HL-60/S4 treated with retinoic acid at 250 ng/mL for 4 days and 3 days (cell line): ENCODE measurements around the gene CABP1.
"Not testable (repeated sequence)": the region's sequence is repeated elsewhere in the genome, so short reads cannot be mapped to it uniquely, and the experiment has no call there.

Experiments used
- in situ Hi-C: fragments of 300-500 bp; cut with MboI; formaldehyde crosslinking; loops from 2 replicates; pipeline ENCODE4 v1.7.0; 2022; ENCODE audit warnings: low sequenced_read_pairs

CABP1 gene

GRCh38 chr12:120663741-120664140 is 23.3 kb downstream of the CABP1 start:
- in situ Hi-C loops: no loop called here

GRCh38 chr12:120666571-120667390 is 26.4 kb downstream of the CABP1 start:
- in situ Hi-C loops: no loop called here

- in situ Hi-C loops: no loop called here
These were observed 27.9 kb downstream of the CABP1 start for GRCh38 chr12:120668091-120668867.

GRCh38 chr12:120668868-120669840 is 28.7 kb downstream of the CABP1 start:
- in situ Hi-C loops: no loop called here

DNA sequence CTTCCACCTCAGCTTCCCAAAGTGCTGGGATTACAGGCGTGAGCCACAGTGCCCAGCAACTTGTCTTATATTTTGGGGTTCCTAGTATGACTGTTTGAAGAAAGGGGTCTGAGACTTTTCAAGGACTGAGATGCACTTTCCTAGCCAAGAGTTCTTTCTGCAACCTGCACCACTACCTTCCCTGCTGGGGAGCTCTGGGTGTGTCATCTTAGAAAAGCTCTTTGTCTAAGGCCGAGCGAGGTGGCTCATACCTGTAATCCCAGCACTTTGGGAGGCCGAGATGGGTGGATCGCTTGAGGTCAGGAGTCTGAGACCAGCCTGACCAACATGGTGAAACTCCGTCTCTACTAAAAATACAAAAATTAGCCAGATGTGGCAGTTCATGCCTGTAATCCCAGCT is 29.8 kb downstream of the CABP1 start:
- in situ Hi-C loops: not testable (repeated sequence)

- in situ Hi-C loops: no loop called here
These were observed 30.2 kb downstream of the CABP1 start for GRCh38 chr12:120670667-120671066.

- in situ Hi-C loops: no loop called here
These were observed 33.7 kb downstream of the CABP1 start for GRCh38 chr12:120674097-120674636.

DNA sequence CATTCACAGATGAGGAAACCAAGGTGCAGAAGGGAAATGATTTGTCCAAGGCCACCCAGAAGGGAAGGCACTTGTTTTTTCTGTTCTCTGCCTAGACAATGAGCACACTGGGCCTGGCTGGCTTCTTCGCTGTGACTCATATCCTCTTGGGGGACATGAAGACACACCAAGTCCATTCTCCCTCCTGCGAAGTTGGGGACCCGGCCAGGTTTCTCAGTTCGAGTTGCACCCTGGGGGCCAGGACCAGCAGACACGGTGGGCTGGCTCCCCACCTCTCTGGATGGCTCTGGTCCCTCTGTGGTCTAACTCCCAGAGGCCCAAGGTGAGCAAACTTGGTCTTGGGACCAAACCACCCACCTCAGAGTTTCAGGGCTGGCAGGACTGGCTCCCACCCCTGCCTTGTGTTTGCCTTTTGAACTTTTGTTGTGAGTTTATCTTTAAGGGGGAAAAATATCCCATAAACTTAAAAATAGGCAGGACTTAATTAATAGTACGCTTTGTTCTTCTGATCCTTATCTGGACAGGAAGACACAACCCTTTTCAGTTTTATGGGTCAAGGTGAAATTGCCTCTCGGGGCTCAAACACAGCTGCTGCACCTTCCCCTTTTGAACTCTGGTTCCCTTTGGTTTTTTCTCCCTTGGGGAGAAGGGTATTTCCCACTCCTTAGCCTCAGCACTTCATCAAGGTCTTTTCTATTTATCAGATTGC is 37.5 kb downstream of the CABP1 start:
- in situ Hi-C loops: no loop called here

- in situ Hi-C loops: no loop called here
These were observed 38.1 kb downstream of the CABP1 start for GRCh38 chr12:120678572-120678971.

DNA sequence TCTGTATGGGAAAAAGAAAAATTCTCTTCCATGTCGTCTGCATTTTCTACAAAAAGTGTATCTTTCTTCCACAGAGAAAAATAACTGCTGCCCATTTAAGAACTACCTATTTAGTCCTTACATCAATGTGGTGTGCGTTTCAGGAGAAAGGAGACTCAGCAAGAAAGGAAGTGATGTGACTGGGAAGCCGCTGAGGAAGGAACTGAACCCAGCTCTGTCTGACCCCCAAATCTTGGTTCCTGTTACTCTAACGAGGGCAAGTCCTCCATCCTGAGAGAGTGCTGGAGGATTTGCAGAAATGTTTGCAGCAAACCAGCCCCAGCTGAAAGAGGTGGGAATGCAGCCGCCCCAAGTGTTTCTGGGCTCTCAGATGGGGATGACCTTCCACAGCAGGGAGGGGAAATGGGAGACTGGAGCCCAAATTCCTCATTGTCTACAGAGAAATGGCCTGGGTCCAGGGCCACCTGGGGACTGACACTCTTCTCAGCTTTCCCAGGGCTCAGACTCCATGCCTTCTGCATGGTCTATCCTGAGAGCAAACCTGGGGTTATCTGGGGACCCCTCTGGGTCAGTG is 39.8 kb downstream of the CABP1 start:
- in situ Hi-C loops: no loop called here

DNA sequence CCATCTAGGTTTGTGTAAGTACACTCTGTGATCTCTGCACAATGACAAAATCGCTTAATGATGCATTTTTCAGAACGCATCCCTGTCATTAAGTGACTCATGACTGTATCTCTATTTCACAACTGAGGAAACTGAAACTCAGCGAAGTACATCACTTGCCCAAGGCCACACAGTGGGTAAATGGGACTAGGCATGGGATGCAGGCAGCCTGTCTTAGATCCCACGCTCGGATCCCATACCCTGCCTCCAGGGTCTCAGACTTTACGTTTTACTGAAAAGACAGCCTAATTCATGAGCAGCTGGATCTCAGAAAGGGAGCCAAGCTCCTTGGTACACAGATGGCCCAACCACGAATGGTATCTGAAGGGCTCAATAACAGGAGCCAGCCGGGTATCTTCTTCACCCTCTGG is 44.1 kb downstream of the CABP1 start:
- in situ Hi-C loops: no loop called here

GRCh38 chr12:120685522-120685921 is 45.1 kb downstream of the CABP1 start:
- in situ Hi-C loops: no loop called here

DNA sequence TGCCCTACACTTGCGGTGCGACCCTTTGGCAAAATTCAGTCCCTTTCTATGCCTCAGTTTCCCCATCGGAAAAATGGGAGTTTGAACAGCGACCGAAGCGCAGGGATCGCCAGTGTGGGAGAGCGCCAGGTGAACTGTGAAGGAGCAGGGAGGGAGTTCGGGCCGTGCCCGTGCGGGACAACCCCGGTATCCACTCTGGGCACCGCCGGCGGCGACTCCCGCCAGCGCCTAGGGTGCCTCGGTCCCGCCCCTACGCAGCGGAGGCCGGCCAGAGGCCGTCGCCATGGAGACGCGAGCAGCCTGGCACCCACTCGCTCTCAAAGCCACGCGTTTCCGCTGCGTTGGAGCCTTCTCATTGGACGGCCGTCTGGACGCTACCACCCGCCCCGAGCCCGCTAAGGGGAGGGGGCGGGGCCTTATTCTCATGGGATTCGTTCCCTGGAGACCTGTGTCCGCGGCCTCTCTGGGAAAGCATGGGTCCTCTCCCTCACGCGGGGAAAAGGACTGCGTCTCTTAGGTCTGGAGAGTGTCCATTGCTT is 45.8 kb downstream of the CABP1 start:
- in situ Hi-C loops: no loop called here

- in situ Hi-C loops: no loop called here
These were observed 46.5 kb downstream of the CABP1 start, which contains the start of gene MLEC for GRCh38 chr12:120686690-120687577. TSS of gene MLEC (plus strand) at chr12:120687149. CDS start at chr12:120687297, 148 bp downstream.

GRCh38 chr12:120687578-120688289 is 47.3 kb downstream of the CABP1 start:
- in situ Hi-C loops: no loop called here

GRCh38 chr12:120688527-120689071 is 48.2 kb downstream of the CABP1 start:
- in situ Hi-C loops: no loop called here

- in situ Hi-C loops: no loop called here
These were observed 49.1 kb downstream of the CABP1 start for GRCh38 chr12:120689397-120690082.
